AG04450 (cell line): ENCODE measurements around the gene FAM168A. TPM values are rescaled to one million over a fixed set of nuclear protein-coding genes. Genes with fewer than 3 reads are reported as not detected.

Experiments
- CTCF ChIA-PET: fragments of 300-600, 350-600 bp; formaldehyde crosslinking; extraction: SDS; loops from one replicate; lab custom pipeline; 2022; ENCODE audit warnings: antibody characterized with exemption, inconsistent platforms; lab: Charles Lee
- POLR2A ChIA-PET: fragments of 350-600 bp; formaldehyde crosslinking; extraction: SDS; loops from one replicate; lab custom pipeline; 2021; ENCODE audit warnings: antibody characterized with exemption, inconsistent platforms; lab: Yijun Ruan, JAX
- DNase-seq: peaks from one replicate; pipeline ENCODE4 v3.0.0-alpha.2; 2011; ENCODE audit warnings: low read depth, low spot score
- H3K27ac ChIP-seq: one replicate; pipeline ENCODE4 v1.5.1; 2012; ENCODE audit warnings: low read depth, low read length, control low read depth
- H3K27me3 ChIP-seq: one replicate; pipeline ENCODE4 v1.6.0; 2012; ENCODE audit warnings: low read length; ENCODE audit not compliant: control insufficient read depth, insufficient read depth
- H3K4me3 ChIP-seq: 2 replicates; pipeline ENCODE4 v1.5.1; 2011; ENCODE audit warnings: mild to moderate bottlenecking, low read depth, low read length, control low read depth
- H3K9me3 ChIP-seq: 2 replicates; pipeline ENCODE4 v1.5.1; 2012; ENCODE audit warnings: low read length; ENCODE audit not compliant: control insufficient read depth, insufficient read depth
- CTCF ChIP-seq: IDR thresholded peaks from 2 replicates; pipeline ENCODE4 v1.5.1; 2011; ENCODE audit warnings: low read depth, low read length, control low read depth, inconsistent platforms
- polyA plus RNA-seq: library from polyadenylated mRNA; depleted of rRNA; stranded (reverse); fragments of >200 nt; gene quantifications from 2 replicates; pipeline ENCODE4 v1.2.3, GENCODE V29; 2011

Gene FAM168A
- polyA plus RNA-seq, 1 experiment = 21.3 TPM

DNA sequence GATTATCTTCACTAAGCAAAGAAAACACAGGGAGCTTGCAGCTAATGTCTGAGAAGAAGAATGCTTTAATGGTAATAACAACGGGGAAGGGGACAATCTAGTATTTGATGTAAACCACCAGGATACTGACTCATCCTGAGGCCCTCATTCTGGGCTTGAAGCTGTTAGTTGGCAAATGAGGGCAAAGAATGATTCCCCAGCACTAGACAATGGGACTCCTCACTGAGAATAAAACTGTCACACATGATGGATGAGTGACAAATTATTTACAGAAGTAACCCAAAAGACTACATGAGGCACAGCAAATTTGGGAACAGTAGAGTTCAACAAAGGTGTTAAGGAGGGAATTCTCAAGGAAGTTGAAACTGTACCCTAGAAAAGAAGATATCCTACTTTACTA lies 76.3 kb downstream of the FAM168A start:
- no peaks in the 10 kb centered on the region for H3K27me3 ChIP-seq
- no peak overlapping the region for H3K27ac ChIP-seq
- DNase-seq = no peak
- H3K4me3 ChIP-seq = no peak overlapping the region
- ChIA-PET POLR2A (interaction anchor here (0.7 kb wide), 1 partner anchor 108 kb away, joined by 5 read pairs; no protein-coding TSS in a partner anchor), CTCF (interaction anchor here (2.1 kb wide), 1 partner anchor 104 kb away, joined by 6 read pairs; no protein-coding TSS in a partner anchor)
- no peaks in the 10 kb centered on the region for H3K9me3 ChIP-seq
- no peak for TF ChIP-seq CTCF

DNA sequence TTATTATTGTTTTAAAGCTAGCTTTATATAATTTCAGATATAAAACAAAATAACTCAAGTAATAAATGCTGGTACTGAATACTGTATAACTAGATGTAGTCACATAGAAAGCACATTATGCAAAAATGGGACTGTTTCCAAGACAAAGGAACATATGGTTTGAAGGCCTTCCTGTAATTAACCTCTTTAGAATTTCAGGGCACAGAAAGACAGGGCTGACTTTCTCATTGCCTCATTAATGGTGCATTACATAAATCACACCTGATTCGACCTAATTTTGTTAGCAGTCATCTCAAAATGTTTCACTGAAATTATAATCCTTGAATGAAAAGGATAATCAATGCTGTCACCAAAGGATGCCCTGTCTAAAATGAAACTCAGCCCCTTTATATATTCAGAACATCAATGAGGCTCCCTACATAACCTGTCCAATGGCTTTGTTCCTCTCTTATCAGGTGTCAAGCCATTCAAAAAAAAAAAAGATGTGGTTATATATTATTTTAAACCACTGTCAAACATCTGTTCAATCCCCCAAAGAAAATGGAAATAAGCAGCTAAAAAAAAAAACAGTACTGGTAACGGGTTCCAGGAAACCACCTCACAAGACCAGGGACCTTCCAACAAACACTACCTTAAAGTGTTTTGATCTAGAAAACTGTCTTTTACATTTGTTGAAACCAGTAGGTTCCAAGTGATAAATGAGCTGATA lies 77.4 kb downstream of the FAM168A start:
- DNase-seq = no peak
- Histone ChIP-seq H3K9me3 (no peaks in the 10 kb centered on the region), H3K27ac (no peak overlapping the region), H3K27me3 (no peaks in the 10 kb centered on the region), H3K4me3 (no peak overlapping the region)
- POLR2A ChIA-PET = no interaction called here
- CTCF ChIA-PET = interaction anchor here (2.1 kb wide), 1 partner anchor 105 kb away, joined by 6 read pairs; no protein-coding TSS in a partner anchor
- no peak for TF ChIP-seq CTCF

DNA sequence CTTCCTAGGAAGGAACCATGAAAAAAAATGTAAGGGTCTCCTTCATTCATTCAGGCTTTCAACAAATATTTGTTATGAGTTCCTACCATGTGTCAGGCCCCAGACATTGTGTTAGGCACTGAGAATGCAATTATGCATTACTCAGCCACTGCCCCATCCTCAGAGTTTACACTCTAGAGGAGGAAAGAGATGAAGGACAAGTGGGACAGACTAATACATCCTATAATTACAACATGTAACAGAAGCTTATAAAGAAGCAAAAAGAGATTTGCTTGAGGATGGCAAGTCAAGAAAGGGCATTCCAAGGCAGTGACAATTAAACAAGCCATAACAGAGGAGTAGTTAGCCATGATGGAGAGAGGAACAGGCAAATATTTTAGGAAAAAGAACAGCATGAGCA lies 78.6 kb downstream of the FAM168A start:
- CTCF ChIA-PET = no interaction called here

GRCh38 chr11:73518195-73518594 lies 79.7 kb downstream of the FAM168A start:
- POLR2A ChIA-PET = no interaction called here
- no peak for TF ChIP-seq CTCF
- CTCF ChIA-PET = no interaction called here
- Histone ChIP-seq H3K9me3 (no peaks in the 10 kb centered on the region), H3K27me3 (no peaks in the 10 kb centered on the region), H3K27ac (no peak overlapping the region), H3K4me3 (no peak overlapping the region)
- DNase-seq = no peak

More for the DNA sequence above, 78.6 kb downstream of the FAM168A start:
- H3K27ac ChIP-seq = no peak overlapping the region
- DNase-seq = no peak
- H3K4me3 ChIP-seq = no peak overlapping the region
- H3K9me3 ChIP-seq = no peaks in the 10 kb centered on the region
- POLR2A ChIA-PET = no interaction called here
- no peaks in the 10 kb centered on the region for H3K27me3 ChIP-seq
- TF ChIP-seq CTCF = no peak

DNA sequence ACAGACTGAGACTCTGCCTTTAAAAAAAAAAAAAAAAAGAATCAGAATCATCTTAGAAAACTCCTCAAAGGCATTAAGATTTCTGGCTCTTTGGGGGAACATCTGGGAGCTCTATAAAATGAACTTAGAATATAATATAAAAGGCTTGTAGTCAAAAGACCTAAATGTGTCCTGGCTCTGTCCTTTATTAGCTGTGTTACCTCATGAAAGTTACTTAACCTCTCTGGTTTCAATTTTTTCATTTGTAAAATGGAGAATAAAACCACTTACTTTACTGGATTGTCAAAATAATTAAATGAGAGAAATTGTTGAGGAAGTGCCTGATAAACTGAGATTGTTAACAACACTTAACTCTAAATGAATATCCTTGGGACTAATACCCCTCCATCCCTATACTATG lies 81.8 kb downstream of the FAM168A start:
- DNase-seq = no peak
- no peak for TF ChIP-seq CTCF
- Histone ChIP-seq H3K27ac (no peak overlapping the region), H3K4me3 (no peak overlapping the region), H3K9me3 (no peaks in the 10 kb centered on the region), H3K27me3 (no peaks in the 10 kb centered on the region)
- ChIA-PET POLR2A (interaction anchor here (0.5 kb wide), 1 partner anchor 62 kb away, joined by 3 read pairs; no protein-coding TSS in a partner anchor), CTCF (no interaction called here)
